Activated T-cell treated with anti-CD3 and anti-CD28 coated beads, Interleukin-2, amount 50 U/mL, for 24 hours (primary cell): Measurements from ENCODE around the gene STOM.

Source experiments
- DNase-seq: peaks from one replicate; pipeline ENCODE4 v3.0.0-alpha.2; 2020
- H3K27ac Mint-ChIP-seq: 2 replicates; pipeline ENCODE4 v1.8.0; 2020; ENCODE audit warnings: mild to moderate bottlenecking, mixed read lengths
- H3K27me3 Mint-ChIP-seq: 2 replicates; pipeline ENCODE4 v1.8.0; 2020; ENCODE audit warnings: mixed read lengths
- H3K36me3 Mint-ChIP-seq: 2 replicates; pipeline ENCODE4 v1.8.0; 2020; ENCODE audit warnings: low read depth, mixed read lengths
- H3K4me1 Mint-ChIP-seq: 2 replicates; pipeline ENCODE4 v1.8.0; 2020; ENCODE audit warnings: low read depth, mixed read lengths
- H3K4me3 Mint-ChIP-seq: 2 replicates; pipeline ENCODE4 v1.8.0; 2020; ENCODE audit warnings: mild to moderate bottlenecking, moderate library complexity, mixed read lengths
- H3K9me3 Mint-ChIP-seq: 2 replicates; pipeline ENCODE4 v1.8.0; 2020; ENCODE audit warnings: mixed read lengths

The STOM gene

GRCh38 chr9:121324316-121324715 is 45.7 kb downstream of the STOM start:
- no peak overlapping the region for H3K27ac Mint-ChIP-seq
- no peak for DNase-seq
- no peaks in the 10 kb centered on the region for H3K9me3 Mint-ChIP-seq
- peaks cover 16% of the 10 kb centered on the region for H3K4me1 Mint-ChIP-seq
- no peaks in the 10 kb centered on the region for H3K27me3 Mint-ChIP-seq
- H3K4me3 Mint-ChIP-seq: no peak overlapping the region
- H3K36me3 Mint-ChIP-seq: peaks cover 5% of the 10 kb centered on the region

- Mint-ChIP-seq H3K27me3 (no peaks in the 10 kb centered on the region), H3K36me3 (no peaks in the 10 kb centered on the region), H3K27ac (no peak overlapping the region), H3K4me1 (peaks cover 16% of the 10 kb centered on the region), H3K4me3 (no peak overlapping the region), H3K9me3 (no peaks in the 10 kb centered on the region)
- no peak for DNase-seq
These were observed 46.5 kb downstream of the STOM start for GRCh38 chr9:121323449-121324151.

- no peak for DNase-seq
- Mint-ChIP-seq H3K27me3 (no peaks in the 10 kb centered on the region), H3K27ac (no peak overlapping the region), H3K4me1 (peaks cover 16% of the 10 kb centered on the region), H3K36me3 (no peaks in the 10 kb centered on the region), H3K9me3 (no peaks in the 10 kb centered on the region), H3K4me3 (no peak overlapping the region)
These were observed 47.2 kb downstream of the STOM start for GRCh38 chr9:121322737-121323448.

- Mint-ChIP-seq H3K9me3 (no peaks in the 10 kb centered on the region), H3K27me3 (no peaks in the 10 kb centered on the region), H3K27ac (no peak overlapping the region), H3K4me3 (no peak overlapping the region), H3K4me1 (peaks cover 16% of the 10 kb centered on the region), H3K36me3 (no peaks in the 10 kb centered on the region)
- DNase-seq: no peak
These were observed 47.9 kb downstream of the STOM start for GRCh38 chr9:121322037-121322736.

- DNase-seq: no peak
- Mint-ChIP-seq H3K27me3 (no peaks in the 10 kb centered on the region), H3K9me3 (no peaks in the 10 kb centered on the region), H3K4me1 (peaks cover 16% of the 10 kb centered on the region), H3K27ac (no peak overlapping the region), H3K36me3 (no peaks in the 10 kb centered on the region), H3K4me3 (no peak overlapping the region)
These were observed 49.0 kb downstream of the STOM start for GRCh38 chr9:121321016-121321503.

GRCh38 chr9:121319383-121319780 is 50.7 kb downstream of the STOM start:
- Mint-ChIP-seq H3K9me3 (no peaks in the 10 kb centered on the region), H3K4me3 (no peak overlapping the region), H3K27ac (no peak overlapping the region), H3K27me3 (no peaks in the 10 kb centered on the region), H3K36me3 (no peaks in the 10 kb centered on the region), H3K4me1 (peaks cover 16% of the 10 kb centered on the region)
- no peak for DNase-seq

- no peak for DNase-seq
- Mint-ChIP-seq H3K27me3 (no peaks in the 10 kb centered on the region), H3K4me1 (peaks cover 16% of the 10 kb centered on the region), H3K36me3 (no peaks in the 10 kb centered on the region), H3K27ac (no peak overlapping the region), H3K4me3 (no peak overlapping the region), H3K9me3 (no peaks in the 10 kb centered on the region)
These were observed 51.2 kb downstream of the STOM start for GRCh38 chr9:121318631-121319382.

- DNase-seq: no peak
- Mint-ChIP-seq H3K27me3 (no peaks in the 10 kb centered on the region), H3K4me1 (peaks cover 16% of the 10 kb centered on the region), H3K9me3 (no peaks in the 10 kb centered on the region), H3K27ac (no peak overlapping the region), H3K4me3 (no peak overlapping the region), H3K36me3 (no peaks in the 10 kb centered on the region)
These were observed 52.1 kb downstream of the STOM start for GRCh38 chr9:121317737-121318630.

GRCh38 chr9:121316852-121317373 is 53.1 kb downstream of the STOM start:
- DNase-seq: no peak
- Mint-ChIP-seq H3K27me3 (no peaks in the 10 kb centered on the region), H3K4me3 (no peak overlapping the region), H3K27ac (no peak overlapping the region), H3K36me3 (no peaks in the 10 kb centered on the region), H3K4me1 (peaks cover 10% of the 10 kb centered on the region), H3K9me3 (no peaks in the 10 kb centered on the region)

- DNase-seq: no peak
- H3K9me3 Mint-ChIP-seq: no peaks in the 10 kb centered on the region
These were observed 53.7 kb downstream of the STOM start for GRCh38 chr9:121316378-121316777.

GRCh38 chr9:121313458-121314152 is 56.4 kb downstream of the STOM start:
- H3K9me3 Mint-ChIP-seq: no peaks in the 10 kb centered on the region
- no peak overlapping the region for H3K27ac Mint-ChIP-seq
- no peak overlapping the region for H3K4me3 Mint-ChIP-seq
- H3K36me3 Mint-ChIP-seq: no peaks in the 10 kb centered on the region
- H3K27me3 Mint-ChIP-seq: no peaks in the 10 kb centered on the region
- DNase-seq: no peak
- H3K4me1 Mint-ChIP-seq: no peaks in the 10 kb centered on the region

More at GRCh38 chr9:121316378-121316777, 53.7 kb downstream of the STOM start:
- Mint-ChIP-seq H3K4me3 (no peak overlapping the region), H3K27ac (no peak overlapping the region), H3K36me3 (no peaks in the 10 kb centered on the region), H3K4me1 (peaks cover 10% of the 10 kb centered on the region), H3K27me3 (no peaks in the 10 kb centered on the region)

- no peaks in the 10 kb centered on the region for H3K27me3 Mint-ChIP-seq
- H3K4me1 Mint-ChIP-seq: no peaks in the 10 kb centered on the region
- no peaks in the 10 kb centered on the region for H3K36me3 Mint-ChIP-seq
- no peaks in the 10 kb centered on the region for H3K9me3 Mint-ChIP-seq
- H3K4me3 Mint-ChIP-seq: no peak overlapping the region
- no peak overlapping the region for H3K27ac Mint-ChIP-seq
- DNase-seq: no peak
These were observed 57.9 kb downstream of the STOM start for GRCh38 chr9:121312169-121312568.

- Mint-ChIP-seq H3K9me3 (no peaks in the 10 kb centered on the region), H3K4me3 (no peak overlapping the region), H3K27me3 (no peaks in the 10 kb centered on the region), H3K4me1 (no peaks in the 10 kb centered on the region), H3K36me3 (no peaks in the 10 kb centered on the region), H3K27ac (no peak overlapping the region)
- no peak for DNase-seq
These were observed 59.5 kb downstream of the STOM start for GRCh38 chr9:121310571-121310970.
